ENCODE data around the gene CADM4. TPM values are rescaled to one million over a fixed set of nuclear protein-coding genes. Genes with fewer than 3 reads are reported as not detected.

Gene CADM4
- total and polyA plus RNA-seq, 10 of the 15 experiments (the other 5 are each of a cell fraction or from before 2014, with no cell fraction given), result 0.04 to 0.12 (median 0.08) TPM; not detected in 5

- no peak for TF ChIP-seq ZBTB40 (IDR thresholded peaks at IDR 0.05; ENCODE audit: borderline replicate concordance)
- no peak for TF ChIP-seq TCF3 (IDR thresholded peaks at IDR 0.05; ENCODE audit: borderline replicate concordance, insufficient read depth, low read depth, low read length)
- TF ChIP-seq IKZF1 (conservative IDR thresholded peaks at IDR 0.05), result peak; percentile 42
- no peak for TF ChIP-seq NFXL1 (IDR thresholded peaks at IDR 0.05; ENCODE audit: borderline replicate concordance)
- TF ChIP-seq CTCF (IDR thresholded peaks at IDR 0.05 in 2 of 3, conservative IDR thresholded peaks at IDR 0.05 in 1 of 3; ENCODE audit: control insufficient read depth in 2 of 3, extremely low read depth in 1 of 3, insufficient read depth in 1 of 3, low read depth in 3 of 3, low read length in 3 of 3), result no peak
- no peak for TF ChIP-seq CEBPB (IDR thresholded peaks at IDR 0.05; ENCODE audit: borderline replicate concordance in 1 of 2, low read depth in 2 of 2, low read length in 2 of 2)
- peak; percentile 79 for TF ChIP-seq EED (IDR thresholded peaks at IDR 0.05; ENCODE audit: low read depth)
- TF ChIP-seq SMAD5 (IDR thresholded peaks at IDR 0.05; ENCODE audit: low read depth), result no peak
- peak; percentile 90 for TF ChIP-seq SPI1 (IDR thresholded peaks at IDR 0.05; ENCODE audit: borderline replicate concordance, insufficient read depth, low read depth, low read length)
- 0 out of 2 replicates have a peak, but pooled peaks have one; percentile 6 for TF ChIP-seq PAX5 (IDR thresholded peaks at IDR 0.05; ENCODE audit: borderline replicate concordance, low read depth, low read length)
Observed at GRCh38 chr19:43664018-43664417, 24.4 kb upstream of the CADM4 start (continued).
